Measurements from ENCODE around the gene TMEM63B.
"Not testable (repeated sequence)": the region's sequence is repeated elsewhere in the genome, so short reads cannot be mapped to it uniquely, and the experiment has no call there.

Gene TMEM63B

GRCh38 chr6:44135173-44135758 lies 7.9 kb downstream of the TMEM63B start:
- no peak overlapping the region for H3K9ac ChIP-seq (ENCODE audit: low read depth, low read length)
- H3K27me3 ChIP-seq (ENCODE audit: control insufficient read depth, insufficient read depth, low read length) = no peaks in the 10 kb centered on the region
- no peak overlapping the region for H3K27ac ChIP-seq (ENCODE audit: low read depth, low read length)
- no peak overlapping the region for H3K4me3 ChIP-seq (ENCODE audit: low read depth, low read length)
- peaks cover 25% of the 10 kb centered on the region for H3K36me3 ChIP-seq (ENCODE audit: control insufficient read depth, insufficient read depth, low read length)
- no peaks in the 10 kb centered on the region for H3K9me3 ChIP-seq (ENCODE audit: control insufficient read depth, insufficient read depth, low read length)
- peaks cover 19% of the 10 kb centered on the region; the same call in 1 of the 2 replicates for H3K4me1 ChIP-seq (ENCODE audit: control insufficient read depth, insufficient read depth, low read length)

GRCh38 chr6:44135875-44136274 lies 8.5 kb downstream of the TMEM63B start:
- Histone ChIP-seq H3K27ac (ENCODE audit: low read depth, low read length) (no peak overlapping the region), H3K9ac (ENCODE audit: low read depth, low read length) (no peak overlapping the region), H3K36me3 (ENCODE audit: control insufficient read depth, insufficient read depth, low read length) (peaks cover 31% of the 10 kb centered on the region), H3K27me3 (ENCODE audit: control insufficient read depth, insufficient read depth, low read length) (no peaks in the 10 kb centered on the region), H3K4me1 (ENCODE audit: control insufficient read depth, insufficient read depth, low read length) (peaks cover 19% of the 10 kb centered on the region; the same call in 1 of the 2 replicates), H3K4me3 (ENCODE audit: low read depth, low read length) (no peak overlapping the region), H3K9me3 (ENCODE audit: control insufficient read depth, insufficient read depth, low read length) (no peaks in the 10 kb centered on the region)

GRCh38 chr6:44138717-44139350 lies 11.5 kb downstream of the TMEM63B start:
- H3K27me3 ChIP-seq (ENCODE audit: control insufficient read depth, insufficient read depth, low read length) = no peaks in the 10 kb centered on the region
- H3K9me3 ChIP-seq (ENCODE audit: control insufficient read depth, insufficient read depth, low read length) = no peaks in the 10 kb centered on the region
- H3K9ac ChIP-seq (ENCODE audit: low read depth, low read length) = no peak overlapping the region
- peaks cover 45% of the 10 kb centered on the region for H3K36me3 ChIP-seq (ENCODE audit: control insufficient read depth, insufficient read depth, low read length)
- no peak overlapping the region for H3K4me3 ChIP-seq (ENCODE audit: low read depth, low read length)
- H3K27ac ChIP-seq (ENCODE audit: low read depth, low read length) = no peak overlapping the region
- peaks cover 8% of the 10 kb centered on the region; the same call in 1 of the 2 replicates for H3K4me1 ChIP-seq (ENCODE audit: control insufficient read depth, insufficient read depth, low read length)

- no peak overlapping the region for H3K9ac ChIP-seq (ENCODE audit: low read depth, low read length)
- no peak overlapping the region for H3K27ac ChIP-seq (ENCODE audit: low read depth, low read length)
- no peaks in the 10 kb centered on the region for H3K9me3 ChIP-seq (ENCODE audit: control insufficient read depth, insufficient read depth, low read length)
- peaks cover 4% of the 10 kb centered on the region; the same call in 1 of the 2 replicates for H3K4me1 ChIP-seq (ENCODE audit: control insufficient read depth, insufficient read depth, low read length)
- H3K4me3 ChIP-seq (ENCODE audit: low read depth, low read length) = no peak overlapping the region
- no peaks in the 10 kb centered on the region for H3K27me3 ChIP-seq (ENCODE audit: control insufficient read depth, insufficient read depth, low read length)
- peaks cover 49% of the 10 kb centered on the region for H3K36me3 ChIP-seq (ENCODE audit: control insufficient read depth, insufficient read depth, low read length)
Observed at GRCh38 chr6:44139351-44139743, 12.0 kb downstream of the TMEM63B start.

- H3K27ac ChIP-seq (ENCODE audit: low read depth, low read length) = no peak overlapping the region
- H3K27me3 ChIP-seq (ENCODE audit: control insufficient read depth, insufficient read depth, low read length) = no peaks in the 10 kb centered on the region
- H3K4me3 ChIP-seq (ENCODE audit: low read depth, low read length) = no peak overlapping the region
- no peaks in the 10 kb centered on the region for H3K9me3 ChIP-seq (ENCODE audit: control insufficient read depth, insufficient read depth, low read length)
- H3K9ac ChIP-seq (ENCODE audit: low read depth, low read length) = no peak overlapping the region
- peaks cover 4% of the 10 kb centered on the region; the same call in 1 of the 2 replicates for H3K4me1 ChIP-seq (ENCODE audit: control insufficient read depth, insufficient read depth, low read length)
- H3K36me3 ChIP-seq (ENCODE audit: control insufficient read depth, insufficient read depth, low read length) = peaks cover 54% of the 10 kb centered on the region
Observed at GRCh38 chr6:44142835-44143234, 15.5 kb downstream of the TMEM63B start.

- Histone ChIP-seq H3K9ac (ENCODE audit: low read depth, low read length) (no peak overlapping the region), H3K27ac (ENCODE audit: low read depth, low read length) (no peak overlapping the region), H3K36me3 (ENCODE audit: control insufficient read depth, insufficient read depth, low read length) (peaks cover 63% of the 10 kb centered on the region), H3K27me3 (ENCODE audit: control insufficient read depth, insufficient read depth, low read length) (no peaks in the 10 kb centered on the region), H3K9me3 (ENCODE audit: control insufficient read depth, insufficient read depth, low read length) (no peaks in the 10 kb centered on the region), H3K4me3 (ENCODE audit: low read depth, low read length) (no peak overlapping the region), H3K4me1 (ENCODE audit: control insufficient read depth, insufficient read depth, low read length) (no peaks in the 10 kb centered on the region; the same call in 1 of the 2 replicates)
Observed at GRCh38 chr6:44143731-44144130, 16.4 kb downstream of the TMEM63B start.

GRCh38 chr6:44144536-44144935 lies 17.2 kb downstream of the TMEM63B start:
- not testable (repeated sequence) for H3K27me3 ChIP-seq (ENCODE audit: control insufficient read depth, insufficient read depth, low read length); H3K4me3 ChIP-seq (ENCODE audit: low read depth, low read length); H3K4me1 ChIP-seq (ENCODE audit: control insufficient read depth, insufficient read depth, low read length); H3K9me3 ChIP-seq (ENCODE audit: control insufficient read depth, insufficient read depth, low read length); H3K9ac ChIP-seq (ENCODE audit: low read depth, low read length); H3K27ac ChIP-seq (ENCODE audit: low read depth, low read length)
- H3K36me3 ChIP-seq (ENCODE audit: control insufficient read depth, insufficient read depth, low read length) = peaks cover 68% of the 10 kb centered on the region

GRCh38 chr6:44145839-44146238 lies 18.5 kb downstream of the TMEM63B start:
- no peaks in the 10 kb centered on the region for H3K27me3 ChIP-seq (ENCODE audit: control insufficient read depth, insufficient read depth, low read length)
- H3K9me3 ChIP-seq (ENCODE audit: control insufficient read depth, insufficient read depth, low read length) = no peaks in the 10 kb centered on the region
- peaks cover 63% of the 10 kb centered on the region for H3K36me3 ChIP-seq (ENCODE audit: control insufficient read depth, insufficient read depth, low read length)
- H3K27ac ChIP-seq (ENCODE audit: low read depth, low read length) = no peak overlapping the region
- no peak overlapping the region for H3K9ac ChIP-seq (ENCODE audit: low read depth, low read length)
- no peak overlapping the region for H3K4me3 ChIP-seq (ENCODE audit: low read depth, low read length)
- H3K4me1 ChIP-seq (ENCODE audit: control insufficient read depth, insufficient read depth, low read length) = no peaks in the 10 kb centered on the region

- Histone ChIP-seq H3K27me3 (ENCODE audit: control insufficient read depth, insufficient read depth, low read length) (no peaks in the 10 kb centered on the region), H3K9ac (ENCODE audit: low read depth, low read length) (no peak overlapping the region), H3K9me3 (ENCODE audit: control insufficient read depth, insufficient read depth, low read length) (no peaks in the 10 kb centered on the region), H3K36me3 (ENCODE audit: control insufficient read depth, insufficient read depth, low read length) (peaks cover 54% of the 10 kb centered on the region), H3K4me3 (ENCODE audit: low read depth, low read length) (no peak overlapping the region), H3K27ac (ENCODE audit: low read depth, low read length) (no peak overlapping the region), H3K4me1 (ENCODE audit: control insufficient read depth, insufficient read depth, low read length) (no peaks in the 10 kb centered on the region)
Observed at GRCh38 chr6:44146685-44147084, 19.3 kb downstream of the TMEM63B start.

GRCh38 chr6:44147256-44147655 lies 19.9 kb downstream of the TMEM63B start:
- Histone ChIP-seq H3K4me3 (ENCODE audit: low read depth, low read length) (no peak overlapping the region), H3K9me3 (ENCODE audit: control insufficient read depth, insufficient read depth, low read length) (no peaks in the 10 kb centered on the region), H3K36me3 (ENCODE audit: control insufficient read depth, insufficient read depth, low read length) (peaks cover 53% of the 10 kb centered on the region), H3K27ac (ENCODE audit: low read depth, low read length) (no peak overlapping the region), H3K9ac (ENCODE audit: low read depth, low read length) (no peak overlapping the region), H3K4me1 (ENCODE audit: control insufficient read depth, insufficient read depth, low read length) (no peaks in the 10 kb centered on the region), H3K27me3 (ENCODE audit: control insufficient read depth, insufficient read depth, low read length) (no peaks in the 10 kb centered on the region)

- H3K9ac ChIP-seq (ENCODE audit: low read depth, low read length) = no peak overlapping the region
- no peak overlapping the region for H3K27ac ChIP-seq (ENCODE audit: low read depth, low read length)
- peaks cover 53% of the 10 kb centered on the region for H3K36me3 ChIP-seq (ENCODE audit: control insufficient read depth, insufficient read depth, low read length)
- no peaks in the 10 kb centered on the region for H3K27me3 ChIP-seq (ENCODE audit: control insufficient read depth, insufficient read depth, low read length)
- H3K4me1 ChIP-seq (ENCODE audit: control insufficient read depth, insufficient read depth, low read length) = no peaks in the 10 kb centered on the region
- no peaks in the 10 kb centered on the region for H3K9me3 ChIP-seq (ENCODE audit: control insufficient read depth, insufficient read depth, low read length)
- H3K4me3 ChIP-seq (ENCODE audit: low read depth, low read length) = no peak overlapping the region
Observed at GRCh38 chr6:44148306-44148705, 21.0 kb downstream of the TMEM63B start.
